GM19099 (cell line): ENCODE measurements around the gene EMC9.

Experiments used
- POLR2A ChIP-seq: IDR thresholded peaks from 3 replicates; pipeline ENCODE4 v1.6.1; 2011; ENCODE audit warnings: low read depth; ENCODE audit not compliant: insufficient read length; ENCODE audit errors: extremely low read depth

The EMC9 gene

GRCh38 chr14:24160850-24161804 lies 19.7 kb upstream of the EMC9 start, which contains the start of gene IRF9:
TSS of gene IRF9 (plus strand) at chr14:24161265. CDS start at chr14:24162145, 880 bp downstream.
- peak; percentile 97 for TF ChIP-seq POLR2A

GRCh38 chr14:24160499-24160849 lies 19.1 kb upstream of the EMC9 start:
- no peak for TF ChIP-seq POLR2A

GRCh38 chr14:24159777-24160498 lies 18.5 kb upstream of the EMC9 start:
- no peak for TF ChIP-seq POLR2A

- TF ChIP-seq POLR2A: no peak
These were observed 15.9 kb upstream of the EMC9 start for GRCh38 chr14:24157331-24157730.

- no peak for TF ChIP-seq POLR2A
These were observed 15.4 kb upstream of the EMC9 start for GRCh38 chr14:24156840-24157239.

- TF ChIP-seq POLR2A: no peak
These were observed 13.7 kb upstream of the EMC9 start for GRCh38 chr14:24155100-24155499.

- no peak for TF ChIP-seq POLR2A
These were observed 10.2 kb upstream of the EMC9 start for GRCh38 chr14:24151404-24152080.

- TF ChIP-seq POLR2A: no peak
These were observed 9.6 kb upstream of the EMC9 start for GRCh38 chr14:24150993-24151392.

- no peak for TF ChIP-seq POLR2A
These were observed 9.2 kb upstream of the EMC9 start for GRCh38 chr14:24150567-24150966.

- TF ChIP-seq POLR2A: no peak
These were observed 8.7 kb upstream of the EMC9 start for GRCh38 chr14:24150061-24150460.

GRCh38 chr14:24149302-24149969 lies 8.0 kb upstream of the EMC9 start:
- TF ChIP-seq POLR2A: no peak

- no peak for TF ChIP-seq POLR2A
These were observed 6.5 kb upstream of the EMC9 start for GRCh38 chr14:24147761-24148428.

GRCh38 chr14:24146978-24147760 lies 5.8 kb upstream of the EMC9 start, which contains the start of gene RNF31:
TSS of gene RNF31 (plus strand) at chr14:24147498. CDS start at chr14:24147699, 201 bp downstream.
- peak; percentile 72 for TF ChIP-seq POLR2A
